Stimulated activated CD8-positive, alpha-beta memory T cell treated with anti-CD3 and anti-CD28 coated beads, Interleukin-4, amount 100 ng/mL, for 4 hours (primary cell): ENCODE data around the gene CHRNA1.
"Not testable (repeated sequence)": the region's sequence is repeated elsewhere in the genome, so short reads cannot be mapped to it uniquely, and the experiment has no call there.

Experiments used
- DNase-seq, 2 donors: peaks; one replicate each; pipeline ENCODE4 v3.0.0-alpha.2; 2020; ENCODE audit warnings: low read depth in 2 of 2, low spot score in 1 of 2

The CHRNA1 gene

DNA sequence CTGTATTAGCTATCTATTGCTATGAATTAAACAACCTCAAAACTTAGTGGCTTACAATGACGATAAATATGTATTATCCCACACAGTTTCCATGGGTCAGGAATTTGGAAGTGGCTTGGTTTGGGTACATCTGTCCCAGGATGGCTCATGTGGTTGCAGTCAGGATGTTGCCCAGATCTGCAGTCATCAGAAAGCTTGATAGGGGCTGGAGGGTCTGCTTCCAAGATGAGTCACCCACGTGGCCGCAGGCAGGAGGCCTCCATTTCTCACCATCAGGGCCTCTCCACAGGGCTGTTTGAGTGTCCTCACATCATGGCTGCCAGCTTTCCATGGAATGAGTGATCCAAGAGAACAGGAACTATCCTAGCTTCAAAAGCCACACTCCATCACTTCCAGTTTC lies 46.4 kb downstream of the CHRNA1 start:
- no peak for DNase-seq

DNA sequence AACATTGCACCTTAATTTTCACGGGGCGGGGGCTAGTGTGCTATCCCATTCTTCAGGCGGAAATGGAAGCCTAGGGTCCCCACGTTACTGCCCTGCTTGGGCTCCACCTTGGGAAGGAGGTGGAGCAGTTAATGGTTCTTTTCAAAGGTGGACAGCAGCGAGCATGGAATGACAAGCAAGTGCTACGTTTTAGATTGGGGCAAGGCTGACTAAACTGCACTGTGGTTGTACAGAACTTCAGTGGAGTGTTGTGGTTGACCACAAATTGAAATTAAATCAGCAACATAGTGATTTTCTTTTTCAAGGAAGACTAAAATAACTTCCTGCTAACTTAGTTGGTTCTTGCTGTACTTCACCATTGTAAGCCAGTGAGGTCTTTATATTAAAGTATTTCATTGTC lies 47.0 kb downstream of the CHRNA1 start:
- DNase-seq: no peak

GRCh38 chr2:174716785-174717184 lies 47.5 kb downstream of the CHRNA1 start:
- no peak for DNase-seq

DNA sequence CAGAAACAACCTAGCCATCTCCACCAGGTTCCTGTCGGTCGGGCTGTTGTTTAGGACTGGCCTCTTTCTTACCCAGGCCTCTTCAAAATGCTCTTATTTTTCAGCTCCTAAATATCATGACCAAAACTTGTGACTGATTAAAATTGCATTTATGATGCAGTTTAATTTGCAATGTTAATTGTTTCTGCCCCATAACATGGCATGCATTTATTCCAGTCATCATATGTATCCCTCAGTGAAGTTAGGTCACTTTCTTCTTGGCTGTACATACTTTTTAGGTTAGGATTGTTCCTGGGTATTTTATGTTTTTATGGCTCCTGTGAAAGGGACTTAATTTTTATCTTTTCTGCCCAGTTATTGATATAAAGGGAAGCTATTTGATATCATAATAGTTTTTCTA lies 50.6 kb downstream of the CHRNA1 start:
- no peak for DNase-seq

GRCh38 chr2:174711206-174711605 lies 53.1 kb downstream of the CHRNA1 start:
- DNase-seq: no peak

- DNase-seq: not testable (repeated sequence)
Observed at GRCh38 chr2:174709416-174710004, 54.8 kb downstream of the CHRNA1 start.

GRCh38 chr2:174708713-174709112 lies 55.6 kb downstream of the CHRNA1 start:
- no peak for DNase-seq

- no peak for DNase-seq
Observed at GRCh38 chr2:174705321-174705720, 59.0 kb downstream of the CHRNA1 start.

- DNase-seq: no peak
Observed at GRCh38 chr2:174704642-174705041, 59.6 kb downstream of the CHRNA1 start.

DNA sequence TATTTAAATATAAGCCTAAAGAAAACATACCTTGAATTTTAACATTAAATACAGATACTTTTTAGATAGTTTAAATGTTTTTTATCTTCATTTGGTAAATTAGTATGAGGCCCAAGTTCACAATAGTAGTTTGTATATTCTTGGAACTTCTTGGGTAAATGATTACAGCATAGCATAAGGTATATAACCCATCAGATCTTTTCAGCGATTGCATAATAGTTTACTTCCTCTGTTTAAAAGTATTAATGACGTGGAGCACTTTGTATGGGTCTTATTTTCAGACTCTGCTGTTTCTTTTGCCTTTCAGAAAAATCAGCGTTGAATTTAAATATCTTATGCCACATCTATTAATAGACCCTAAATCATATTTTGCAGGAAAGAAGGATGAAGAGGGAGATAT lies 60.2 kb downstream of the CHRNA1 start:
- no peak for DNase-seq

DNA sequence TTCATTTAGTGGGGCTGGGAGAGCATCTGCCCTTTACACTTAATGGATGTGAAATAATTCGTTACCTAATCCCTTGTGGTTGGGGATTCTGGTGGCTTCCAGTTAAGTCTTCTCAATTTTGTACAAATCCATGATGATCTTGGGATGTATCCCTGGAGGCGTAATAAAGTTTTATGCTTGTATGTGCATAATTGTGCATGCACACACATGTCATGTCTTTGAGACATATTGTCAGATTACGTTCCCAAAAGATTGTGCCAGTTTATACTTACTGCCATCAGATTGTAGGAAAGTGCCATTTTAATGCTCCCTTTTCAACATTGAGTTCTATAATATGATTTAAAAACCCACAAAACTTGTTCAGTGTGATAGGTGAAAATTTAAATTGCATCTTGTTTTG lies 60.8 kb downstream of the CHRNA1 start:
- DNase-seq: no peak

- no peak for DNase-seq
Observed at GRCh38 chr2:174702541-174702940, 61.7 kb downstream of the CHRNA1 start.

GRCh38 chr2:174699993-174700766 lies 64.1 kb downstream of the CHRNA1 start:
- no peak for DNase-seq
